Inflammatory macrophage treated with lipopolysaccharide for 4 hours (primary cell): ENCODE results near the gene RNLS.

Source experiments
- DNase-seq: peaks from one replicate; pipeline ENCODE4 v3.0.0-alpha.2; 2020

The RNLS gene

GRCh38 chr10:88551246-88551645 lies 31.9 kb downstream of the RNLS start:
- peak; percentile 69 for DNase-seq

- no peak for DNase-seq
Measured at GRCh38 chr10:88546497-88546896, 36.6 kb downstream of the RNLS start.

- DNase-seq = no peak
Measured at GRCh38 chr10:88545359-88545758, 37.8 kb downstream of the RNLS start.

GRCh38 chr10:88544140-88544870 lies 38.8 kb downstream of the RNLS start:
- DNase-seq = no peak

- no peak for DNase-seq
Measured at GRCh38 chr10:88542522-88542921, 40.6 kb downstream of the RNLS start.

GRCh38 chr10:88541116-88541626 lies 41.9 kb downstream of the RNLS start:
- no peak for DNase-seq

- DNase-seq = no peak
Measured at GRCh38 chr10:88540351-88540750, 42.8 kb downstream of the RNLS start.

- DNase-seq = no peak
Measured at GRCh38 chr10:88538048-88538447, 45.1 kb downstream of the RNLS start.

- no peak for DNase-seq
Measured at GRCh38 chr10:88537322-88537721, 45.8 kb downstream of the RNLS start.

- DNase-seq = no peak
Measured at GRCh38 chr10:88536437-88536836, 46.7 kb downstream of the RNLS start.

- DNase-seq = no peak
Measured at GRCh38 chr10:88534072-88534665, 48.9 kb downstream of the RNLS start.

GRCh38 chr10:88531392-88532052 lies 51.6 kb downstream of the RNLS start:
- no peak for DNase-seq

- no peak for DNase-seq
Measured at GRCh38 chr10:88530629-88531391, 52.3 kb downstream of the RNLS start.

GRCh38 chr10:88530093-88530492 lies 53.0 kb downstream of the RNLS start:
- DNase-seq = no peak

- no peak for DNase-seq
Measured at GRCh38 chr10:88528806-88529570, 54.1 kb downstream of the RNLS start.

- no peak for DNase-seq
Measured at GRCh38 chr10:88528201-88528600, 54.9 kb downstream of the RNLS start.

GRCh38 chr10:88527245-88527644 lies 55.9 kb downstream of the RNLS start:
- DNase-seq = no peak

GRCh38 chr10:88526501-88527105 lies 56.5 kb downstream of the RNLS start:
- DNase-seq = no peak

GRCh38 chr10:88525371-88526069 lies 57.6 kb downstream of the RNLS start:
- DNase-seq = no peak

- no peak for DNase-seq
Measured at GRCh38 chr10:88523739-88524400, 59.2 kb downstream of the RNLS start.

GRCh38 chr10:88522715-88523114 lies 60.4 kb downstream of the RNLS start:
- no peak for DNase-seq
